HEK293 (cell line): ENCODE measurements around the gene TEC.

Experiments
- KLF7 ChIP-seq: fragments of 450-650 bp; formaldehyde crosslinking; IDR thresholded peaks from 2 replicates; pipeline ENCODE4 v1.5.1; 2016; ENCODE audit warnings: missing biosample characterization, missing genetic modification characterization, borderline replicate concordance
- KLF8 ChIP-seq: fragments of 450-650 bp; formaldehyde crosslinking; IDR thresholded peaks from 2 replicates; pipeline ENCODE4 v1.5.1; 2016; ENCODE audit warnings: missing biosample characterization, missing genetic modification characterization
- MZF1 ChIP-seq: fragments of 450-650 bp; formaldehyde crosslinking; IDR thresholded peaks from 2 replicates; pipeline ENCODE4 v1.5.1; 2017; ENCODE audit warnings: missing biosample characterization, missing genetic modification characterization, borderline replicate concordance
- SP2 ChIP-seq: fragments of 450-650 bp; formaldehyde crosslinking; IDR thresholded peaks from 2 replicates; pipeline ENCODE4 v1.5.1; 2016; ENCODE audit warnings: missing biosample characterization, missing genetic modification characterization
- ZFP37 ChIP-seq: fragments of 450-650 bp; formaldehyde crosslinking; IDR thresholded peaks from 2 replicates; pipeline ENCODE4 v1.5.1; 2016; ENCODE audit warnings: missing biosample characterization, missing genetic modification characterization
- ZNF221 ChIP-seq: fragments of 450-650 bp; formaldehyde crosslinking; IDR thresholded peaks from 2 replicates; pipeline ENCODE4 v1.5.1; 2017; ENCODE audit warnings: missing biosample characterization, missing genetic modification characterization, borderline replicate concordance
- ZNF23 ChIP-seq: fragments of 450-650 bp; formaldehyde crosslinking; IDR thresholded peaks from 2 replicates; pipeline ENCODE4 v1.5.1; 2016; ENCODE audit warnings: missing biosample characterization, missing genetic modification characterization, borderline replicate concordance
- ZNF292 ChIP-seq: fragments of 450-650 bp; formaldehyde crosslinking; IDR thresholded peaks from 2 replicates; pipeline ENCODE4 v1.5.1; 2016; ENCODE audit warnings: low read depth, missing biosample characterization, missing genetic modification characterization, borderline replicate concordance
- ZNF311 ChIP-seq: fragments of 450-650 bp; formaldehyde crosslinking; IDR thresholded peaks from 2 replicates; pipeline ENCODE4 v1.5.1; 2017; ENCODE audit warnings: missing biosample characterization, missing genetic modification characterization, borderline replicate concordance
- ZNF335 ChIP-seq: fragments of 450-650 bp; formaldehyde crosslinking; conservative IDR thresholded peaks from 2 replicates; pipeline ENCODE4 v1.5.1; 2016; ENCODE audit warnings: missing biosample characterization, missing genetic modification characterization
- ZNF366 ChIP-seq: fragments of 450-650 bp; formaldehyde crosslinking; conservative IDR thresholded peaks from 2 replicates; pipeline ENCODE4 v1.5.1; 2016; ENCODE audit warnings: missing biosample characterization, missing genetic modification characterization
- ZNF394 ChIP-seq: fragments of 450-650 bp; formaldehyde crosslinking; IDR thresholded peaks from 2 replicates; pipeline ENCODE4 v1.5.1; 2016; ENCODE audit warnings: missing biosample characterization, missing genetic modification characterization, mild to moderate bottlenecking, moderate library complexity, borderline replicate concordance
- ZNF510 ChIP-seq: fragments of 450-650 bp; formaldehyde crosslinking; IDR thresholded peaks from 2 replicates; pipeline ENCODE4 v1.5.1; 2018; ENCODE audit warnings: mild to moderate bottlenecking, missing genetic modification characterization, missing biosample characterization; ENCODE audit not compliant: insufficient replicate concordance
- ZNF560 ChIP-seq: fragments of 450-650 bp; formaldehyde crosslinking; IDR thresholded peaks from 2 replicates; pipeline ENCODE4 v1.5.1; 2017; ENCODE audit warnings: missing biosample characterization, missing genetic modification characterization, borderline replicate concordance
- ZNF596 ChIP-seq: fragments of 450-650 bp; IDR thresholded peaks from 2 replicates; pipeline ENCODE4 v1.5.0; 2018; ENCODE audit warnings: missing biosample characterization, mild to moderate bottlenecking, missing genetic modification characterization, moderate library complexity
- ZNF610 ChIP-seq: fragments of 450-650 bp; formaldehyde crosslinking; IDR thresholded peaks from 2 replicates; pipeline ENCODE4 v1.5.1; 2016; ENCODE audit warnings: missing biosample characterization, missing genetic modification characterization, borderline replicate concordance
- ZNF623 ChIP-seq: fragments of 450-650 bp; formaldehyde crosslinking; IDR thresholded peaks from 2 replicates; pipeline ENCODE4 v1.5.1; 2016; ENCODE audit warnings: missing biosample characterization, missing genetic modification characterization
- ZNF670 ChIP-seq: fragments of 450-650 bp; formaldehyde crosslinking; IDR thresholded peaks from 2 replicates; pipeline ENCODE4 v1.5.1; 2016; ENCODE audit warnings: missing biosample characterization, missing genetic modification characterization, low read depth
- ZNF785 ChIP-seq: fragments of 450-650 bp; formaldehyde crosslinking; IDR thresholded peaks from 2 replicates; pipeline ENCODE4 v1.5.1; 2016; ENCODE audit warnings: missing biosample characterization, missing genetic modification characterization
- ZSCAN23 ChIP-seq: fragments of 450-650 bp; formaldehyde crosslinking; IDR thresholded peaks from 2 replicates; pipeline ENCODE4 v1.5.1; 2016; ENCODE audit warnings: missing biosample characterization, missing genetic modification characterization
- ZXDB ChIP-seq: fragments of 450-650 bp; formaldehyde crosslinking; IDR thresholded peaks from 2 replicates; pipeline ENCODE4 v1.5.1; 2016; ENCODE audit warnings: missing biosample characterization, missing genetic modification characterization
- TF ChIP-seq, protein P1 (sequence below): fragments of 450-650 bp; formaldehyde crosslinking; IDR thresholded peaks from 2 replicates; pipeline ENCODE4 v1.5.1; 2016; ENCODE audit warnings: missing biosample characterization, missing genetic modification characterization
- TF ChIP-seq, protein P2 (sequence below): fragments of 450-650 bp; formaldehyde crosslinking; IDR thresholded peaks from 2 replicates; pipeline ENCODE4 v1.5.1; 2016; ENCODE audit warnings: missing biosample characterization, missing genetic modification characterization
- TF ChIP-seq, protein P3 (sequence below): fragments of 450-650 bp; formaldehyde crosslinking; conservative IDR thresholded peaks from 2 replicates; pipeline ENCODE4 v1.5.1; 2016; ENCODE audit warnings: low read depth, missing biosample characterization, missing genetic modification characterization
- TF ChIP-seq, protein P4 (sequence below): fragments of 450-650 bp; formaldehyde crosslinking; IDR thresholded peaks from 2 replicates; pipeline ENCODE4 v1.5.1; 2017; ENCODE audit warnings: missing biosample characterization, missing genetic modification characterization
- TF ChIP-seq, protein P5 (sequence below): fragments of 450-650 bp; formaldehyde crosslinking; IDR thresholded peaks from 2 replicates; pipeline ENCODE4 v1.5.1; 2016; ENCODE audit warnings: missing biosample characterization, missing genetic modification characterization, borderline replicate concordance
- TF ChIP-seq, protein P6 (sequence below): fragments of 450-650 bp; formaldehyde crosslinking; IDR thresholded peaks from 2 replicates; pipeline ENCODE4 v1.5.1; 2017; ENCODE audit warnings: missing biosample characterization, missing genetic modification characterization

The TEC gene

DNA sequence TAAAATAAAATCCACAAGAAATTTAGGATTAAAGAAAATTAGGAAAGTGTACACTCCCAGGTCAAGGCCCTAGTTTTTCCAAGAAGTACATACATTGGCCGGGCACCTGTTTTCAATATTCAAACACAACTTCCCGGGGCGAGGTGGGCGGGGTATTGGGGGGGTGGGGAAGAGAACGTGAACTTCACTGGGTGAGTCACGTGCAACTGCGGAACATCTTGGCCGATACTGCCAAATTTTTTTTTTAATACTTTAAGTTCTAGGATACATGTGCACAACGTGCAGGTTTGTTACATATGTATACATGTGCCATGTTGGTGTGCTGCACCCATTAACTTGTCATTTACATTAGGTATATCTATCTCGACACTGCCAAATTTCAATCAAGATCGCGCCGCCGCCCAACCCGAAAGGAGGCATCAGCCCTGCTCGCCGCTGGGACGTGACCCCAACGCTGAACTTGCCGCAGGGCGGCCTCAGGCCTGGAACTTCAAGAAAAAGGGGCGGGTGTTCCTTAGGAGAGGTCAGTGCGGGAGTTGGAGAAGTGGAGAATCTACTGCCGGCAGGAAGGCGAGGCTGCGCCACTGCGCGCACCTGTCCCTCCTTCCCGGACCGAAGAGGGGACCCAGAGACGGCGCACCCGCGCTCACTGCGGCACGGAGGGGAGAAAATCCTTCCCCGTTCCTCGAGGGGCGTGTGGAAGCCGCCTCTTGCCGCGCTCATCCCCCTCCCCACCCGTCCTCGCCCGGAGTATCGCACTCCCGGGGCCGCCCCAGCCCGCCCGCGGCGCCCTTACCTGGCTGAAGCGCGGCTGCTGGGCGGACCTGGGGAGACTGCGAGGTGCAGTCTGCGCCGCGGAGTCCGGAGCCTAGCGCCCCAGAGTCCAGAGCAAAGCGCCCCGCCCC, at the start of gene TEC (continued):
- TF ChIP-seq KLF7 (tag by site-specific recombination) = no peak
- TF ChIP-seq ZNF623 (tag by site-specific recombination) = peak; percentile 21; the same call in 1 of the 2 replicates
- TF ChIP-seq ZXDB (tag by site-specific recombination) = peak; percentile 55
- TF ChIP-seq, protein P1, sequence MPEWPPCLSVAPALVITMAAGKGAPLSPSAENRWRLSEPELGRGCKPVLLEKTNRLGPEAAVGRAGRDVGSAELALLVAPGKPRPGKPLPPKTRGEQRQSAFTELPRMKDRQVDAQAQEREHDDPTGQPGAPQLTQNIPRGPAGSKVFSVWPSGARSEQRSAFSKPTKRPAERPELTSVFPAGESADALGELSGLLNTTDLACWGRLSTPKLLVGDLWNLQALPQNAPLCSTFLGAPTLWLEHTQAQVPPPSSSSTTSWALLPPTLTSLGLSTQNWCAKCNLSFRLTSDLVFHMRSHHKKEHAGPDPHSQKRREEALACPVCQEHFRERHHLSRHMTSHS (tag by site-specific recombination) = no peak
- TF ChIP-seq ZFP37 (tag by site-specific recombination) = no peak
- TF ChIP-seq, protein P2, sequence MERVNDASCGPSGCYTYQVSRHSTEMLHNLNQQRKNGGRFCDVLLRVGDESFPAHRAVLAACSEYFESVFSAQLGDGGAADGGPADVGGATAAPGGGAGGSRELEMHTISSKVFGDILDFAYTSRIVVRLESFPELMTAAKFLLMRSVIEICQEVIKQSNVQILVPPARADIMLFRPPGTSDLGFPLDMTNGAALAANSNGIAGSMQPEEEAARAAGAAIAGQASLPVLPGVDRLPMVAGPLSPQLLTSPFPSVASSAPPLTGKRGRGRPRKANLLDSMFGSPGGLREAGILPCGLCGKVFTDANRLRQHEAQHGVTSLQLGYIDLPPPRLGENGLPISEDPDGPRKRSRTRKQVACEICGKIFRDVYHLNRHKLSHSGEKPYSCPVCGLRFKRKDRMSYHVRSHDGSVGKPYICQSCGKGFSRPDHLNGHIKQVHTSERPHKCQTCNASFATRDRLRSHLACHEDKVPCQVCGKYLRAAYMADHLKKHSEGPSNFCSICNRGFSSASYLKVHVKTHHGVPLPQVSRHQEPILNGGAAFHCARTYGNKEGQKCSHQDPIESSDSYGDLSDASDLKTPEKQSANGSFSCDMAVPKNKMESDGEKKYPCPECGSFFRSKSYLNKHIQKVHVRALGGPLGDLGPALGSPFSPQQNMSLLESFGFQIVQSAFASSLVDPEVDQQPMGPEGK (tag by site-specific recombination) = no peak
- TF ChIP-seq ZNF292 (tag by site-specific recombination) = no peak
- TF ChIP-seq ZNF610 (tag by site-specific recombination) = no peak
- no peak for TF ChIP-seq ZNF510 (tag by site-specific recombination)
- TF ChIP-seq ZNF670 (tag by site-specific recombination) = no peak
- TF ChIP-seq, protein P3, sequence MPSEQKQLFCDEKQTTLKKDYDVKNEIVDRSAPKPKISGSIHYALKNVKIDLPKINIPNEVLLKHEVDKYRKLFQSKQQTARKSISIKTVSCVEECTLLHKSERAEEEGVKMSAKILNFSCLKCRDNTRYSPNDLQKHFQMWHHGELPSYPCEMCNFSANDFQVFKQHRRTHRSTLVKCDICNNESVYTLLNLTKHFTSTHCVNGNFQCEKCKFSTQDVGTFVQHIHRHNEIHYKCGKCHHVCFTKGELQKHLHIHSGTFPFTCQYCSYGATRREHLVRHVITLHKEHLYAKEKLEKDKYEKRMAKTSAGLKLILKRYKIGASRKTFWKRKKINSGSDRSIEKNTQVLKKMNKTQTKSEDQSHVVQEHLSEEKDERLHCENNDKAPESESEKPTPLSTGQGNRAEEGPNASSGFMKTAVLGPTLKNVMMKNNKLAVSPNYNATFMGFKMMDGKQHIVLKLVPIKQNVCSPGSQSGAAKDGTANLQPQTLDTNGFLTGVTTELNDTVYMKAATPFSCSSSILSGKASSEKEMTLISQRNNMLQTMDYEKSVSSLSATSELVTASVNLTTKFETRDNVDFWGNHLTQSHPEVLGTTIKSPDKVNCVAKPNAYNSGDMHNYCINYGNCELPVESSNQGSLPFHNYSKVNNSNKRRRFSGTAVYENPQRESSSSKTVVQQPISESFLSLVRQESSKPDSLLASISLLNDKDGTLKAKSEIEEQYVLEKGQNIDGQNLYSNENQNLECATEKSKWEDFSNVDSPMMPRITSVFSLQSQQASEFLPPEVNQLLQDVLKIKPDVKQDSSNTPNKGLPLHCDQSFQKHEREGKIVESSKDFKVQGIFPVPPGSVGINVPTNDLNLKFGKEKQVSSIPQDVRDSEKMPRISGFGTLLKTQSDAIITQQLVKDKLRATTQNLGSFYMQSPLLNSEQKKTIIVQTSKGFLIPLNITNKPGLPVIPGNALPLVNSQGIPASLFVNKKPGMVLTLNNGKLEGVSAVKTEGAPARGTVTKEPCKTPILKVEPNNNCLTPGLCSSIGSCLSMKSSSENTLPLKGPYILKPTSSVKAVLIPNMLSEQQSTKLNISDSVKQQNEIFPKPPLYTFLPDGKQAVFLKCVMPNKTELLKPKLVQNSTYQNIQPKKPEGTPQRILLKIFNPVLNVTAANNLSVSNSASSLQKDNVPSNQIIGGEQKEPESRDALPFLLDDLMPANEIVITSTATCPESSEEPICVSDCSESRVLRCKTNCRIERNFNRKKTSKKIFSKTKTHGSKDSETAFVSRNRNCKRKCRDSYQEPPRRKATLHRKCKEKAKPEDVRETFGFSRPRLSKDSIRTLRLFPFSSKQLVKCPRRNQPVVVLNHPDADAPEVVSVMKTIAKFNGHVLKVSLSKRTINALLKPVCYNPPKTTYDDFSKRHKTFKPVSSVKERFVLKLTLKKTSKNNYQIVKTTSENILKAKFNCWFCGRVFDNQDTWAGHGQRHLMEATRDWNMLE (tag by site-specific recombination) = no peak
- TF ChIP-seq, protein P4, sequence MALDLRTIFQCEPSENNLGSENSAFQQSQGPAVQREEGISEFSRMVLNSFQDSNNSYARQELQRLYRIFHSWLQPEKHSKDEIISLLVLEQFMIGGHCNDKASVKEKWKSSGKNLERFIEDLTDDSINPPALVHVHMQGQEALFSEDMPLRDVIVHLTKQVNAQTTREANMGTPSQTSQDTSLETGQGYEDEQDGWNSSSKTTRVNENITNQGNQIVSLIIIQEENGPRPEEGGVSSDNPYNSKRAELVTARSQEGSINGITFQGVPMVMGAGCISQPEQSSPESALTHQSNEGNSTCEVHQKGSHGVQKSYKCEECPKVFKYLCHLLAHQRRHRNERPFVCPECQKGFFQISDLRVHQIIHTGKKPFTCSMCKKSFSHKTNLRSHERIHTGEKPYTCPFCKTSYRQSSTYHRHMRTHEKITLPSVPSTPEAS (tag by site-specific recombination) = no peak
- TF ChIP-seq ZNF785 (tag by site-specific recombination) = no peak
- peak; percentile 66 for TF ChIP-seq ZNF335 (tag by site-specific recombination)
- TF ChIP-seq ZNF560 = no peak
- TF ChIP-seq, protein P5, sequence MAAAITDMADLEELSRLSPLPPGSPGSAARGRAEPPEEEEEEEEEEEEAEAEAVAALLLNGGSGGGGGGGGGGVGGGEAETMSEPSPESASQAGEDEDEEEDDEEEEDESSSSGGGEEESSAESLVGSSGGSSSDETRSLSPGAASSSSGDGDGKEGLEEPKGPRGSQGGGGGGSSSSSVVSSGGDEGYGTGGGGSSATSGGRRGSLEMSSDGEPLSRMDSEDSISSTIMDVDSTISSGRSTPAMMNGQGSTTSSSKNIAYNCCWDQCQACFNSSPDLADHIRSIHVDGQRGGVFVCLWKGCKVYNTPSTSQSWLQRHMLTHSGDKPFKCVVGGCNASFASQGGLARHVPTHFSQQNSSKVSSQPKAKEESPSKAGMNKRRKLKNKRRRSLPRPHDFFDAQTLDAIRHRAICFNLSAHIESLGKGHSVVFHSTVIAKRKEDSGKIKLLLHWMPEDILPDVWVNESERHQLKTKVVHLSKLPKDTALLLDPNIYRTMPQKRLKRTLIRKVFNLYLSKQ (tag by site-specific recombination) = no peak
- no peak for TF ChIP-seq ZNF23 (tag by site-specific recombination)
- TF ChIP-seq ZNF311 (tag by site-specific recombination) = no peak
- no peak for TF ChIP-seq MZF1 (tag by site-specific recombination)
- 0 out of 2 replicates have a peak, but pooled peaks have one; percentile 20 for TF ChIP-seq ZNF394 (tag by site-specific recombination)
- TF ChIP-seq ZSCAN23 (tag by site-specific recombination) = no peak
- peak; percentile 59 for TF ChIP-seq ZNF366 (tag by site-specific recombination)
- no peak for TF ChIP-seq ZNF221 (tag by site-specific recombination)
- no peak; the same call in 1 of the 2 replicates for TF ChIP-seq KLF8 (tag by site-specific recombination)
- TF ChIP-seq ZNF596 (tag by site-specific recombination) = no peak
- TF ChIP-seq, protein P6, sequence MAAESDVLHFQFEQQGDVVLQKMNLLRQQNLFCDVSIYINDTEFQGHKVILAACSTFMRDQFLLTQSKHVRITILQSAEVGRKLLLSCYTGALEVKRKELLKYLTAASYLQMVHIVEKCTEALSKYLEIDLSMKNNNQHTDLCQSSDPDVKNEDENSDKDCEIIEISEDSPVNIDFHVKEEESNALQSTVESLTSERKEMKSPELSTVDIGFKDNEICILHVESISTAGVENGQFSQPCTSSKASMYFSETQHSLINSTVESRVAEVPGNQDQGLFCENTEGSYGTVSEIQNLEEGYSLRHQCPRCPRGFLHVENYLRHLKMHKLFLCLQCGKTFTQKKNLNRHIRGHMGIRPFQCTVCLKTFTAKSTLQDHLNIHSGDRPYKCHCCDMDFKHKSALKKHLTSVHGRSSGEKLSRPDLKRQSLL = no peak
- TF ChIP-seq SP2 (tag by site-specific recombination) = peak; percentile 63
